ENCODE data around the gene TEX19.
"Not testable (repeated sequence)": the region's sequence is repeated elsewhere in the genome, so short reads cannot be mapped to it uniquely, and the experiment has no call there.

The TEX19 gene

DNA sequence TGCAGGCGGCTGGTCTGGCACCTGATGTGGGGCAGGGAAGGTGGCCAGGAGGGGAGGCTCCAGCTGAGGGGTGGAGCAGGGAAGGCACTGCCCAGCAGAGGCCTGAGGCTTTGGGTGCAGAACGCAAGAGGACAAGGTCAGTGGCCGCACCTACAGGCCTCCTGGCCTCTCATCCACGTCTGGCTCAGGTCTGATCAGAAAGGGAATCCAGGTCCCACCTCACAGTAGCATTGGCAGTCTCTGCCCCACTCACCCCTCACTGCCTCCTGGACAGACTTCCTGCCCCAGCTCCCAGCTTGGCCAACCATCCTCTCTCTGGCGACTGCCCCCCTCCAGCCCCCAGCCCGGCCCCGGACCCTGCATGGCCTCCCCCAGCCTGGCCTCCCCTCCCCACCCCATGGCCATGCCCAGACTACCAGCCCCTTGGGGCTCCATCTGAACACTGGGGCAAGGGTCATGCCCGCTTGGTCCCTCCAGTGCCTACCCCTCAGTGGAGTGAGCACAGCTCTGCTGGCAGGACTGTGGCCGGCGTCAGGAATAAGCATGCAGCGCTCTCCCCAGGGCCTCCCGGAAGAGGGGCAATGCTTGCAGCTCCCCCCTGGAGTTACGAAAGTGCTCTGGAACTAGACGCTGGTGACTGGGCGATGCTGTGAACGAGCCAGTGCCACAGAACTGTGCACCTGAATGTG lies 17.1 kb downstream of the TEX19 start:
- TF ChIP-seq, protein P1, sequence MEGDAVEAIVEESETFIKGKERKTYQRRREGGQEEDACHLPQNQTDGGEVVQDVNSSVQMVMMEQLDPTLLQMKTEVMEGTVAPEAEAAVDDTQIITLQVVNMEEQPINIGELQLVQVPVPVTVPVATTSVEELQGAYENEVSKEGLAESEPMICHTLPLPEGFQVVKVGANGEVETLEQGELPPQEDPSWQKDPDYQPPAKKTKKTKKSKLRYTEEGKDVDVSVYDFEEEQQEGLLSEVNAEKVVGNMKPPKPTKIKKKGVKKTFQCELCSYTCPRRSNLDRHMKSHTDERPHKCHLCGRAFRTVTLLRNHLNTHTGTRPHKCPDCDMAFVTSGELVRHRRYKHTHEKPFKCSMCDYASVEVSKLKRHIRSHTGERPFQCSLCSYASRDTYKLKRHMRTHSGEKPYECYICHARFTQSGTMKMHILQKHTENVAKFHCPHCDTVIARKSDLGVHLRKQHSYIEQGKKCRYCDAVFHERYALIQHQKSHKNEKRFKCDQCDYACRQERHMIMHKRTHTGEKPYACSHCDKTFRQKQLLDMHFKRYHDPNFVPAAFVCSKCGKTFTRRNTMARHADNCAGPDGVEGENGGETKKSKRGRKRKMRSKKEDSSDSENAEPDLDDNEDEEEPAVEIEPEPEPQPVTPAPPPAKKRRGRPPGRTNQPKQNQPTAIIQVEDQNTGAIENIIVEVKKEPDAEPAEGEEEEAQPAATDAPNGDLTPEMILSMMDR (conservative IDR thresholded peaks at IDR 0.05) = no peak
- no peak overlapping the region for H3K27ac ChIP-seq

DNA sequence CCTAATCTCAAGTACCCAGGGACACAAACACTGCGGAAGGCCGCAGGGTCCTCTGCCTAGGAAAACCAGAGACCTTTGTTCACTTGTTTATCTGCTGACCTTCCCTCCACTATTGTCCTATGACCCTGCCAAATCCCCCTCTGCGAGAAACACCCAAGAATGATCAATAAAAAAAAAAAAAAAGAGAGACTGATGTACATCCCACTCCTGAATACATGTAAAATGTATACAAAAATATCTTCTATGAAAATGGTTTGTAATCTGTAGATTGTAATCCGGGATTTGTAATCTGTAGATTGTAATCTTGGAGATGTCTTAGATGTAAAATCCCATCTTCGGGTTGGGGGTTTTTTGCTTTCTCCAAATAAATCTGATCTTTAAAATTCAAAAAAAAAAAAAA lies 18.2 kb downstream of the TEX19 start:
- H3K27ac ChIP-seq = not testable (repeated sequence)

DNA sequence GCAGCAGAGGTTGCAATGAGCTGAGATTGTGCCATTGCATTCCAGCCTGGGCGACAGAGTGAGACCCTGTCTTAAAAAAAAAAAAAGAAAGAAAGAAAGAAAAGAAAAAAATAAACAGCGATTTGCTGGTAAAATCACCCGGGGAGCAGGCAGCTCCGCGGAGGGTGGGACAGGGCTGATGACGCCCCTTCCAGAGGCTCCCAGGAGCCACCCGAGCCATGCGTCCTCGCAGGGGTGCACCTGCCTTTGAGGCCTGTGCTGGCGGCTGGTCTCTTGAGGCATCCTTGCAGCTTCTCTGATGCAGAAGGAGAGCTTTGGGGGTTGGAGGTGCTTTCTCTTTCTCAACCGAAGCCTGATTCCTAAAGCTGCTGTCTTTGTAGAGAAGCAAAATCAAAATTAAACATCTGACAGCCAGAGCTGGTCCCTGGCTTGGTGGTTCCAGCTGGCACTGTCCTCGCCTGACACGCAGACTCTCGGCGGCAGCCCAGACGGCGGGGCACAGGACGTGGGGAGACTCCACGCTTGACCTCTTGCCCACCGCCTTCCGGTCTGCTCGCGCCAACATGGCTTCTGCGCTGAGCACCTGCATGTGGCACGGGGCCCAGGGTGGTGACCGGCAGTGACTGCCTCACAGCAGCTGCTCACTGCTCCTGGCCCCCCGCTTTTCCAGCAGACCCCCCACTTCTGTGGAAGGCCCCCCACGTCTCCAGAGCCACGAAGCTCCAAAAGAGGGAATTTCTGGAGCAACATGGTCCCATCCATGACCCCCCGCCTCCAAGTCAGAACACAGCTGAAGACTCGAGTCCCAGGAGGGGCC lies 19.1 kb downstream of the TEX19 start:
- H3K27ac ChIP-seq = no peak overlapping the region
- TF ChIP-seq, protein P1 (conservative IDR thresholded peaks at IDR 0.05) = no peak

DNA sequence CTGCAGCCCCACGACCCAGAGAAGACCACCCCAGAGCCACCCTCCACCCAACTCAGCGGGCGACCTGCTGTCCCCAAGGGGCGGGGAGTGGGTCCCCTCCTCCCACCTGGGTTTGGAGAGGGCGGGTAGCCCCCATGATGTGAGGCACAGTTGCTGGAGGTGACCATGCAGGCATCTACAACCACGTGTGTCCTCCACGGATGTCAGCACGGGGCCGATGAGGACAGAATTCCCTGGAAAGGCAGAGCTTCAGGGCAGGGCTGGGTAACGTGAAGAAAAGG lies 19.6 kb downstream of the TEX19 start:
- TF ChIP-seq, protein P1 (conservative IDR thresholded peaks at IDR 0.05) = no peak
- no peak overlapping the region for H3K27ac ChIP-seq

DNA sequence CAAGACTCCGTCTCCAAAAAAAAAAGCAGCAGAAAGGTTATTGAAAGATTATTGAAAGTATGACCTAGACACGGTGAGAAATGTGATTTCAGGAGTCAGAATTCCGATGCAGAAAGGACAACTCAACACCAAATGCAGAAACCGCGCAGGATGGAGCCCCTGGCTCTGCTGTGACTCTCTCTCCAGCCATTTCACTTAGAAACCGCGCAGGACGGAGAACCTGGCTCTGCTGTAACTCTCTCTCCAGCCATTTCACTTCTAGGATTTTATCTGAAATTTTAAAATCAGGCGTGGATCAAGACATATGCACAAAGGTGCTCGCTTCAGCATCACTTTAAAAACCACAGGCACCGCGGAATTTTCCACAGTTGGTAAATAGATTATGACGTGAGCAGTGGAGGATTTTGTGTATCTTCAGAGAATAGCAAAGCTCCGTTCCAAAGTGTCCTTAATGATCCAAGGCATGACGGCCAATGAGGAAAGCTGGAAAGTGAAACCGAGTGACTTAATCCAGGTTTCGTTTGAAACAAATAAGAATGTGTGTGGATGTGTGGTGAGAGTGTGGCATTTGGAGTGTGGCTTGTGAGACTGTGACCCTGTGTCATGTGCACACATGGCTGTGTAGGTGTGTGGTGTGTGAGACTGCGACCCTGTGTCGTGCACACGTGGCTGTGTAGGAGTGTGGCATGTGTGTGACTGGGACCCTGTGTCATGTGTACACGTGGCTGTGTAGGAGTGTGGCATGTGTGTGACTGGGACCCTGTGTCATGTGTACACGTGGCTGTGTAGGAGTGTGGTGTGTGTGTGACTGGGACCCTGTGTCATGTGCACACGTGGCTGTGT lies 22.0 kb downstream of the TEX19 start:
- TF ChIP-seq, protein P1 (conservative IDR thresholded peaks at IDR 0.05) = no peak
- H3K27ac ChIP-seq = peak overlapping the region; percentile 19; the same call in 1 of the 2 replicates

DNA sequence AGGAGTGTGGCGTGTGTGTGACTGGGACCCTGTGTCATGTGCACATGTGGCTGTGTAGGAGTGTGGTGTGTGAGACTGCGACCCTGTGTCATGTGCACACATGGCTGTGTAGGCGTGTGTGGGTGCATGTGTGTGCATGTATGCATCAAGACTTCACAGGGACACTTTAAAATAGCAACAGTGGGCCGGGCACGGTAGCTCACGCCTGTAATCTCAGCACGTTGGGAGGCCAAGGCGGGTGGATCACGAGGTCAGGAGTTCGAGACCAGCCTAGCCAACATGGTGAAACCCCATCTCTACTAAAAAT lies 22.6 kb downstream of the TEX19 start:
- not testable (repeated sequence) for H3K27ac ChIP-seq

DNA sequence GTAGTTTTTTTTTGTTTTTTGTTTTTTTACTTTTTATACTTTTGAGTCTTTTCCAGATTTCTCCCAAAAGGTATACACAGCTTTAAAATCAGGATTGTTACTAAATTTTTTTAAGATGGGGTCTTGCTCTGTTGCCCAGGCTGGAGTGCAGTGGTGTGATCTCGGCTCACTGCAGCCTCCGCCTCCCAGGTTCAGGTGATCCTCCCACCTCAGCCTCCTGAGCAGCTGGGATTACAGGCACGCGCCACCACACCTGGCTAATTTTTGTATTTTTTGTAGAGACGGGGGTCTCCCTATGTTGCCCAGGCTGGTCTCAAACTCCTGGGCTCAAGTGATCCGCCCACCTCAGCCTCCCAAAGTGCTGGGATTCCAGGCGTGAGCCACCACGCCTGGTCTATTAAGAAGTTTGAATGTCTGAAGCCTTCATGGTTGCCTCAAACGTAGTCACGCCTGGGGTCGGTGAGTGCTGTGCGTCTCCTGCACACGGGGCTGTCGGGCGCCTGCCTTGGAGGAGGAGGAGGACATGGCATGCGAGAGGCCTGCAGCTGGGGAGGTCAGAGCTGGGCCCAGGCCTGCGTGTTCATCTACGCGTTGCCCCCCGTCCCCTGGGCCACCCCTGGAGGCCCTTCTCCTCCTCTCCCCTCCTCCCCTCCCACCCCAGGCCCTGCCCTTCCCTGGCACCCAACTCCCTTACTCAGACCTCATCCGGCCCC lies 23.3 kb downstream of the TEX19 start:
- not testable (repeated sequence) for H3K27ac ChIP-seq

DNA sequence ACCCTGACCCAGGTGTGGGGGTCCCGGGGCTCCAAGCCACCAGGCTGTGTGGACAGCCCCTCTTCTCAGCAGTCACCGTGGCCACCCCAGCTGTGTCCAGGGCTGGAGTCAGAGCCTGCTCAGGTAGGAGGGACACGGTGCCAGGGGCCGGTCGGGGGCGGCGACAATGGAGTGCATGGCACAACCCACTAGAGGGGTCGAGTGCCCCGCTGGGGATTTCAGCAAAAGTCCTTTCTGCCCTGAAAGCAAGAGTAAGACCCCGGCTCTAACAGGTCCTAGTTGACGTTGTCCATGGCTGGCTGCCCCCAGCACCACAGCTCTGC lies 23.8 kb downstream of the TEX19 start:
- TF ChIP-seq, protein P1 (conservative IDR thresholded peaks at IDR 0.05) = no peak
- H3K27ac ChIP-seq = no peak overlapping the region

Data from VCaP (cell line).